ENCODE results near the gene BTG2.
"Not testable (repeated sequence)": the region's sequence is repeated elsewhere in the genome, so short reads cannot be mapped to it uniquely, and the experiment has no call there.

BTG2 gene

DNA sequence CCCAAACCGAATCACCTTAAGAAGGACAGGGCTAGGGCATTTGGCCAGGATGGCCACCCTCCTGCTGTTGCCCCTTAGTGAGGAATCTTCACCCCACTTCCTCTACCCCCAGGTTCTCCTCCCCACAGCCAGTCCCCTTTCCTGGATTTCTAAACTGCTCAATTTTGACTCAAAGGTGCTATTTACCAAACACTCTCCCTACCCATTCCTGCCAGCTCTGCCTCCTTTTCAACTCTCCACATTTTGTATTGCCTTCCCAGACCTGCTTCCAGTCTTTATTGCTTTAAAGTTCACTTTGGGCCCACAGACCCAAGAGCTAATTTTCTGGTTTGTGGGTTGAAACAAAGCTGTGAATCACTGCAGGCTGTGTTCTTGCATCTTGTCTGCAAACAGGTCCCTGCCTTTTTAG, 3.6 kb downstream of the BTG2 start:
- no peak for DNase-seq (ENCODE audit: low read depth)
- TF ChIP-seq, protein P1, sequence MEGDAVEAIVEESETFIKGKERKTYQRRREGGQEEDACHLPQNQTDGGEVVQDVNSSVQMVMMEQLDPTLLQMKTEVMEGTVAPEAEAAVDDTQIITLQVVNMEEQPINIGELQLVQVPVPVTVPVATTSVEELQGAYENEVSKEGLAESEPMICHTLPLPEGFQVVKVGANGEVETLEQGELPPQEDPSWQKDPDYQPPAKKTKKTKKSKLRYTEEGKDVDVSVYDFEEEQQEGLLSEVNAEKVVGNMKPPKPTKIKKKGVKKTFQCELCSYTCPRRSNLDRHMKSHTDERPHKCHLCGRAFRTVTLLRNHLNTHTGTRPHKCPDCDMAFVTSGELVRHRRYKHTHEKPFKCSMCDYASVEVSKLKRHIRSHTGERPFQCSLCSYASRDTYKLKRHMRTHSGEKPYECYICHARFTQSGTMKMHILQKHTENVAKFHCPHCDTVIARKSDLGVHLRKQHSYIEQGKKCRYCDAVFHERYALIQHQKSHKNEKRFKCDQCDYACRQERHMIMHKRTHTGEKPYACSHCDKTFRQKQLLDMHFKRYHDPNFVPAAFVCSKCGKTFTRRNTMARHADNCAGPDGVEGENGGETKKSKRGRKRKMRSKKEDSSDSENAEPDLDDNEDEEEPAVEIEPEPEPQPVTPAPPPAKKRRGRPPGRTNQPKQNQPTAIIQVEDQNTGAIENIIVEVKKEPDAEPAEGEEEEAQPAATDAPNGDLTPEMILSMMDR (IDR thresholded peaks at IDR 0.05; ENCODE audit: low read length, missing control alignments): no peak
- H3K4me3 ChIP-seq (replicated peaks; ENCODE audit: low read depth, low read length): peak overlapping the region; percentile 88

DNA sequence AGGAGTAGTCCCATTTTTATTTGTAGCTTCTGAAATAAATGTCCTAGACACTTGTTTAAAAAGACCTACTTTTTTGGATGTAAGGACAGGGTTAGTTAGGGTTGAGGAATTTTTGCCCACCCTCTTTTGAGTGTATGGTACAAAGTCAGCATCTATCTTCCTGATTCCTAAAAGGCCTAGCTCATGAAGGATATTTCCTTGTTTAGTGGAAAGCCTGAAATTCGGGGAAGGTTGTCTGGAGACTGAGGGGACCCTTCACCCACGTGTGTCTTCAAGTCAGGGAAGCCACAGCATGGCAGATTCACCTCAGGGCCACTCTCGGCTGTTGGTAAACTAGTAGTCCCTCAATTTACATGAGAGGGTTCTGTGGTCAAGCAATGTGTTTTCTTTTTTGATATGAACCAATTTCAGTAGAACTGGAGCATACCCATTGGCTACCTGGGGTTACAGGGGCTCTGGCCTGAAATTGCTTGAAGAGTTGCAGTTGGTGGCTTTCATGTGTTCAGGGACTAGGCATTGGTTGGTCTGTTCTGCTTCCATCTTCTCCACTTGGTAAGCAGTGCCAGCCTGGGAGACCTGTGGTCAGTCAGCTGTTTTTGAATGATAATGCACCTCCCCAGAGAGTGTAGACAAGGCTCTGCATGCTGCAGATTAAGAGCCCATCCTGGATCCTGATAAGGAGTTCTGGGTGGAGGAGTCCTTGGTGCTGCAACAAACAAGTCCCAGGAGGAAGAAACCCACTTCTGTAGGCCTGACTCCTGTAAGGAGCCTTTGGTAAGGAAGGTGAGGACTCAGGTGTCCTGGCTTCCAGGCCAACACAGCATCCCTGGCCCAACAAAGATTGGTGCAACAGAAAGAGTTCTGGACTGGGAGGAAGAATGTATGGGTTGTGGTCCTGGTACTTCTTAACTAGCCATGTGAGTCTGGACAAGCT, 6.3 kb downstream of the BTG2 start:
- no peak overlapping the region for H3K4me3 ChIP-seq (replicated peaks; ENCODE audit: low read depth, low read length)
- TF ChIP-seq, protein P1 (IDR thresholded peaks at IDR 0.05; ENCODE audit: low read length, missing control alignments): no peak
- no peak for DNase-seq (ENCODE audit: low read depth)

DNA sequence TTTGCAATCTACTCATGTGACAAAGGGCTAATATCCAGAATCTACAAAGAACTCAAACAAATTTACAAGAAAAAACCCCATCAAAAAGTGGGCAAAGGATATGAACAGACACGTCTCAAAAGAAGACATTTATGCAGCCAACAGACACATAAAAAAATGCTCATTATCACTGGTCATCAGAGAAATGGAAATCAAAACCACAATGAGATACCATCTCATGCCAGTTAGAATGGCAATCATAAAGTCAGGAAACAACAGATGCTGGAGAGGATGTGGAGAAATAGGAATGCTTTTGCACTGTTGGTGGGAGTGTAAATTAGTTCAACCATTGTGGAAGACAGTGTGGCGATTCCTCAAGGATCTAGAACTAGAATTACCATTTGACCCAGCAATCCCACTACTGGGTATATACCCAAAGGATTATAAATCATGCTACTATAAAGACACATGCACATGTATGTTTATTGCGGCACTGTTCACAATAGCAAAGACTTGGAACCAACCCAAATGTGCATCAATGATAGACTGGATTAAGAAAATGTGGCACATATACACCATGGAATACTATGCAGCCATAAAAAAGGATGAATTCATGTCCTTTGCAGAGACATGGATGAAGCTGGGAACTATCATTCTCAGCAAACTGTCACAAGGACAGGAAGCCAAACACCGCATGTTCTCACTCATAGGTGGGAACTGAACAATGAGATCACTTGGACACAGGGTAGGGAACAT, 8.9 kb downstream of the BTG2 start:
- not testable (repeated sequence) for H3K4me3 ChIP-seq (replicated peaks; ENCODE audit: low read depth, low read length); DNase-seq (ENCODE audit: low read depth)

DNA sequence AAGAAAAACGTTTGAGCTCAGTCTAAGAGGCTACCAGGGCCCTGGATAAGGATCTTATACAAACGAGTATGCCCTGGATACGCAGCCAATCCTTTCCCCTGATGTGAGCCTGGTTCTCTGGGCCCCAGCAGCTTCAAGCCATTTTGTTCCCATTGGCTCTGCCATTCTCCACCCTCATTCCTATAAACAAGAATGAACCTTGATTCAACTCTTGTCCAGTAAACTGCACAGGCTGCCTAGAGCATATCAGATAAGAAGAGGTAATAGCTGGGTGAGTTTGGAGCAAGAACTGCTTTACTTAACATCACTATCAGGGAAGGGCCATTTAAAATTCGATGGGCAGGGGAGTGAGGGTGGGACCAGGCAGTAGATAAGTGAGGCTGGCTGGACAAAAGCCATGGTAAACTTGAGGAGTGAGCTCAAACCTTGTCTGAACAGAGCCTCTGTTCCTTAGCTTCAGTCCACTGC, 11.3 kb downstream of the BTG2 start:
- DNase-seq (ENCODE audit: low read depth): peak; percentile 58
- TF ChIP-seq, protein P1 (IDR thresholded peaks at IDR 0.05; ENCODE audit: low read length, missing control alignments): no peak
- no peak overlapping the region for H3K4me3 ChIP-seq (replicated peaks; ENCODE audit: low read depth, low read length)

DNA sequence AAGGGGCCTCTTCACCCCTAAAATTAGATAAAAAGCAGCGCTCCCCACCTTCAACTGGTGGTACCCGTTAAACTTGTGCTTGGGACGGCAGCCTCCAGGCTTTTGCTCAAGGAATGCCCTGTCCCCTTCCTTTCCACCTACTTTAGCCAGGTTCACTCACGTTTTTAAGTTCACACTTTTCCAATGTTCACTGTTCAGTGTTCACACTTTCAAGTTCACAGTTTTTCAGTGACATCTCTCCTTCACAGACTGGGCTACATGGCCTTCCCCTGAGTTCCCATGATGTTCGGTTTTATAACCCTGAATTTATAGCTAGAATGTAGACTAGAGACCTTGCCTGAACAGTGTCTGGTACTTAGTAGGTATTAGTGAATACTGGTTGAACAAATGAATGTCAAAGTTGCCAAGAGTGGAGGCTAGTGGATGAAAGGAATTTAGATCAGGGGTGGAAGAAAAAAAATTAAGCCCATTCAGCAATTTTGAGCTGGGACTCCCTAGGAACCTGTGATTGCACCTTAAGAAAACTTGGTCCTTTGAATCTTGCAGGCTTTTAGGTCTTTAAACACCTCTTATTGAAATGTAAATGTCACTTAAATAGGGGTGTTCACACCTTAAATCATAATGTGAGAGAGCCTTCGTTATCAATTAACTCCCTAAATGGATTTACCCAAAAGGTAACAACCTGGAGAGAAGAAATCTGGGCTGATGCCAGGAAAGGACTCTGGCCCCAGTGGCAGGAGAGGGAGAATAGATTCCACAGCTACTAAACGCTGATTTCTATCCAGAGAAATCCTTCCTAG, 12.3 kb downstream of the BTG2 start:
- TF ChIP-seq, protein P1 (IDR thresholded peaks at IDR 0.05; ENCODE audit: low read length, missing control alignments): no peak
- DNase-seq (ENCODE audit: low read depth): no peak

DNA sequence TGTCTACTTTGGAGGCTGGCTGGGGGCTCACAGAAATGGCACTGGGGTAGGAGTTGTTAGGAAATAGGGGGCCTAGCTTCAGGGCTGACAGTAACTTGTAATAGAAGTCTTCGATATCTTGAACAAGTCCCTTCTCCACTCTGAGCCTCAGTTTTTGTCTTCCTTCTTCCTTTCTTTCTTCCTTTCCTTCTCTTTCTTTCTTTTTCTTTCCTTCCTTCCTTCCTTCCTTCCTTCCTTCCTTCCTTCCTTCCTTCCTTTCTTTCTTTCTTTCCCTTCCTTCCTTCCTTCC, 12.9 kb downstream of the BTG2 start:
- DNase-seq (ENCODE audit: low read depth): no peak
- TF ChIP-seq, protein P1 (IDR thresholded peaks at IDR 0.05; ENCODE audit: low read length, missing control alignments): no peak
- H3K4me3 ChIP-seq (replicated peaks; ENCODE audit: low read depth, low read length): no peak overlapping the region

More for the DNA sequence above, 12.3 kb downstream of the BTG2 start:
- no peak overlapping the region for H3K4me3 ChIP-seq (replicated peaks; ENCODE audit: low read depth, low read length)

Measured in fibroblast of pulmonary artery (primary cell).